Astrocyte (in vitro differentiated cells and primary cell): ENCODE results near the gene BRIX1. TPM values are rescaled to one million over a fixed set of nuclear protein-coding genes. Genes with fewer than 3 reads are reported as not detected.

ENCODE experiments used
- DNase-seq: peaks from one replicate; pipeline ENCODE4 v3.0.0-alpha.2; 2010; ENCODE audit warnings: low read depth
- FAIRE-seq: peaks from 2 replicates; lab custom pipeline; 2011; peaks lifted over from hg19 to GRCh38; lab: Jason Lieb, UNC
- H2AFZ ChIP-seq: 2 replicates; pipeline ENCODE4 v1.6.0; 2012; ENCODE audit warnings: low read depth, low read length, inconsistent platforms
- H3K27ac ChIP-seq: 2 replicates; pipeline ENCODE4 v1.5.1; 2011; ENCODE audit warnings: low read depth, low read length, inconsistent platforms
- H3K27me3 ChIP-seq: 2 replicates; pipeline ENCODE4 v1.6.0; 2011; ENCODE audit warnings: low read length, inconsistent platforms; ENCODE audit not compliant: insufficient read depth
- H3K36me3 ChIP-seq: 2 replicates; pipeline ENCODE4 v1.5.1; 2011; ENCODE audit warnings: low read length, inconsistent platforms; ENCODE audit not compliant: insufficient read depth
- H3K4me1 ChIP-seq: 2 replicates; pipeline ENCODE4 v1.5.1; 2011; ENCODE audit warnings: low read length, inconsistent platforms; ENCODE audit not compliant: insufficient read depth
- H3K4me2 ChIP-seq: 2 replicates; pipeline ENCODE4 v1.6.0; 2012; ENCODE audit warnings: low read length, inconsistent platforms
- H3K4me3 ChIP-seq: 2 replicates; pipeline ENCODE4 v1.5.1; 2011; ENCODE audit warnings: low read depth, mild to moderate bottlenecking, low read length, inconsistent platforms; ENCODE audit not compliant: insufficient read depth
- H3K79me2 ChIP-seq: 2 replicates; pipeline ENCODE4 v1.6.0; 2012; ENCODE audit warnings: mild to moderate bottlenecking, low read length, inconsistent platforms; ENCODE audit not compliant: insufficient read depth
- H3K9ac ChIP-seq: 2 replicates; pipeline ENCODE4 v1.6.0; 2012; ENCODE audit warnings: mild to moderate bottlenecking, low read length, inconsistent platforms
- H3K9me3 ChIP-seq: 2 replicates; pipeline ENCODE4 v1.5.1; 2012; ENCODE audit warnings: low read depth, mild to moderate bottlenecking, low read length, inconsistent platforms; ENCODE audit not compliant: insufficient read depth
- H4K20me1 ChIP-seq: 2 replicates; pipeline ENCODE4 v1.6.0; 2012; ENCODE audit warnings: low read length, inconsistent platforms; ENCODE audit not compliant: insufficient read depth
- H3K27ac Mint-ChIP-seq: one replicate; pipeline ENCODE4 v1.8.0; 2021; ENCODE audit warnings: mild to moderate bottlenecking, mixed read lengths; ENCODE audit not compliant: unreplicated experiment
- H3K27me3 Mint-ChIP-seq: one replicate; pipeline ENCODE4 v1.8.0; 2021; ENCODE audit warnings: low read depth, mixed read lengths; ENCODE audit not compliant: unreplicated experiment
- H3K36me3 Mint-ChIP-seq: one replicate; pipeline ENCODE4 v1.8.0; 2021; ENCODE audit warnings: low read depth, mixed read lengths; ENCODE audit not compliant: unreplicated experiment
- H3K4me1 Mint-ChIP-seq: one replicate; pipeline ENCODE4 v1.8.0; 2021; ENCODE audit warnings: low read depth, mixed read lengths; ENCODE audit not compliant: unreplicated experiment
- H3K4me3 Mint-ChIP-seq: one replicate; pipeline ENCODE4 v1.8.0; 2021; ENCODE audit warnings: mild to moderate bottlenecking, moderate library complexity, mixed read lengths; ENCODE audit not compliant: unreplicated experiment
- H3K9me3 Mint-ChIP-seq: one replicate; pipeline ENCODE4 v1.8.0; 2021; ENCODE audit warnings: mild to moderate bottlenecking, mixed read lengths; ENCODE audit not compliant: unreplicated experiment
- EZH2 ChIP-seq: IDR thresholded peaks from 2 replicates; pipeline ENCODE4 v1.6.1; 2012; ENCODE audit warnings: mild to moderate bottlenecking, low read length, inconsistent platforms; ENCODE audit not compliant: insufficient read depth
- total RNA-seq: library from RNA; stranded (reverse); gene quantifications from 2 replicates; pipeline ENCODE4 v1.2.1, GENCODE V29; 2021
- TF ChIP-seq, protein P1 (sequence below): IDR thresholded peaks from 2 replicates; pipeline ENCODE4 v1.5.1; 2011; ENCODE audit warnings: low read depth, mild to moderate bottlenecking, inconsistent platforms, low read length, moderate library complexity; ENCODE audit not compliant: insufficient read depth

The BRIX1 gene
- total RNA-seq, 1 donor from 2014 or later = 28.6 TPM

DNA sequence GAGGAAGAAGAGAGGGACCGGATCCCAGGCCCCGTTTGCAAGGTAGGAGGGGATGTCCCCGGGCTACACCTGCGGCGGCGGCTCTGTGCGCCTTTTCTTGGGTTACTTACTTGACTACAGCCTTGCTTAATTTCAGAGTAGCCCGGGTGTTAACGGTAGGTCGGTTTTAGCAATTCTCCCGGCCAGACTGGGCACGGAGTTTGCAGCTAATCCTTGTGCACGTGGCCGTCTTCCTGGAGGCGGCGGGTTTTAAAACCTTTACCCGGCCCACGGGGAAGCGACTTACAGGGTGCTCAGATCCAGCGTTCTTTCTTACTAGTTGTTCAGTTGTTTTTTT is 313 bp downstream of the BRIX1 start:
- no peak for DNase-seq
- Histone ChIP-seq H3K4me2 (peak overlapping the region; percentile 90), H3K9me3 (no peaks in the 10 kb centered on the region), H4K20me1 (peaks cover 8% of the 10 kb centered on the region), H3K79me2 (peaks cover 85% of the 10 kb centered on the region), H3K27ac (peak overlapping the region; percentile 88), H3K4me1 (peaks cover 22% of the 10 kb centered on the region), H3K27me3 (no peaks in the 10 kb centered on the region), H3K4me3 (peak overlapping the region; percentile 99), H2AFZ (peak overlapping the region; percentile 95), H3K9ac (peak overlapping the region; percentile 96), H3K36me3 (peaks cover 30% of the 10 kb centered on the region)
- Mint-ChIP-seq H3K27me3 (no peaks in the 10 kb centered on the region), H3K36me3 (peaks cover 2% of the 10 kb centered on the region), H3K4me1 (peaks cover 15% of the 10 kb centered on the region), H3K4me3 (no peak overlapping the region), H3K27ac (no peak overlapping the region), H3K9me3 (no peaks in the 10 kb centered on the region)
- TF ChIP-seq EZH2 = no peak
- TF ChIP-seq, protein P1, sequence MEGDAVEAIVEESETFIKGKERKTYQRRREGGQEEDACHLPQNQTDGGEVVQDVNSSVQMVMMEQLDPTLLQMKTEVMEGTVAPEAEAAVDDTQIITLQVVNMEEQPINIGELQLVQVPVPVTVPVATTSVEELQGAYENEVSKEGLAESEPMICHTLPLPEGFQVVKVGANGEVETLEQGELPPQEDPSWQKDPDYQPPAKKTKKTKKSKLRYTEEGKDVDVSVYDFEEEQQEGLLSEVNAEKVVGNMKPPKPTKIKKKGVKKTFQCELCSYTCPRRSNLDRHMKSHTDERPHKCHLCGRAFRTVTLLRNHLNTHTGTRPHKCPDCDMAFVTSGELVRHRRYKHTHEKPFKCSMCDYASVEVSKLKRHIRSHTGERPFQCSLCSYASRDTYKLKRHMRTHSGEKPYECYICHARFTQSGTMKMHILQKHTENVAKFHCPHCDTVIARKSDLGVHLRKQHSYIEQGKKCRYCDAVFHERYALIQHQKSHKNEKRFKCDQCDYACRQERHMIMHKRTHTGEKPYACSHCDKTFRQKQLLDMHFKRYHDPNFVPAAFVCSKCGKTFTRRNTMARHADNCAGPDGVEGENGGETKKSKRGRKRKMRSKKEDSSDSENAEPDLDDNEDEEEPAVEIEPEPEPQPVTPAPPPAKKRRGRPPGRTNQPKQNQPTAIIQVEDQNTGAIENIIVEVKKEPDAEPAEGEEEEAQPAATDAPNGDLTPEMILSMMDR = no peak
- no peak for FAIRE-seq

GRCh38 chr5:34916518-34916917 is 1.0 kb downstream of the BRIX1 start:
- Histone ChIP-seq H3K36me3 (peaks cover 26% of the 10 kb centered on the region), H4K20me1 (peaks cover 8% of the 10 kb centered on the region), H3K9me3 (no peaks in the 10 kb centered on the region), H3K4me1 (peaks cover 22% of the 10 kb centered on the region), H3K4me2 (peak overlapping the region; percentile 90), H3K27ac (peak overlapping the region; percentile 9), H3K79me2 (peaks cover 89% of the 10 kb centered on the region), H3K4me3 (peak overlapping the region; percentile 99), H3K27me3 (no peaks in the 10 kb centered on the region), H3K9ac (peak overlapping the region; percentile 96), H2AFZ (no peak overlapping the region)
- Mint-ChIP-seq H3K27me3 (no peaks in the 10 kb centered on the region), H3K27ac (no peak overlapping the region), H3K4me1 (peaks cover 15% of the 10 kb centered on the region), H3K4me3 (no peak overlapping the region), H3K9me3 (no peaks in the 10 kb centered on the region), H3K36me3 (peaks cover 2% of the 10 kb centered on the region)
- TF ChIP-seq, protein P1 = no peak
- TF ChIP-seq EZH2 = no peak
- FAIRE-seq (no peak), DNase-seq (no peak)

DNA sequence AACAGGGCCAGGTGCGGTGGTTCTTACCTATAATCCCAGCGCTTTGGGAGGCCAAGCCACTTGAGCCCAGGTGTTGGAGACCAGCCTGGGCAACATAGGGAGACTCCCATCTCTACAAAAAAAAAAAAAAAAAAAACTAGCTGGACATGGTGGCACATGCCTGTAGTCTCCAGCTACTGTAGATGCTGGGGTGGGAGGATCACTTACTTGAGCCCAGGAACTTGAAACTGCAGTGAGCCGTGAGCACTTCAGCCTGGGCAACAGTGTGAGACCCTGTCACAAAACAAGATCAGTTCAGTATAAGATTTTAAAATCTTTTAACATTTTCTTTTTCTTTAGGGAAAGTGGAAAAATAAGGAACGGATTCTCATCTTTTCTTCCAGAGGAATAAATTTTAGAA is 2.5 kb downstream of the BRIX1 start:
- Mint-ChIP-seq H3K27ac (no peak overlapping the region), H3K27me3 (no peaks in the 10 kb centered on the region), H3K4me3 (no peak overlapping the region), H3K36me3 (peaks cover 5% of the 10 kb centered on the region), H3K4me1 (peaks cover 18% of the 10 kb centered on the region), H3K9me3 (no peaks in the 10 kb centered on the region)
- peaks cover 80% of the 10 kb centered on the region for H3K79me2 ChIP-seq
- H3K4me2 ChIP-seq = peak overlapping the region; percentile 90
- peaks cover 18% of the 10 kb centered on the region for H3K36me3 ChIP-seq
- TF ChIP-seq EZH2 = no peak
- TF ChIP-seq, protein P1 = no peak
- H3K27ac ChIP-seq = no peak overlapping the region
- H3K27me3 ChIP-seq = no peaks in the 10 kb centered on the region
- no peak for FAIRE-seq
- no peak overlapping the region for H3K9ac ChIP-seq
- peaks cover 8% of the 10 kb centered on the region for H4K20me1 ChIP-seq
- H3K4me3 ChIP-seq = no peak overlapping the region
- no peaks in the 10 kb centered on the region for H3K9me3 ChIP-seq
- peaks cover 22% of the 10 kb centered on the region for H3K4me1 ChIP-seq
- no peak overlapping the region for H2AFZ ChIP-seq
- DNase-seq = no peak
